Measurements from ENCODE around the gene CDH2.

Gene CDH2

GRCh38 chr18:28012336-28012735 is 164.6 kb downstream of the CDH2 start:
- CTCF ChIA-PET: no interaction called here
- H3K27ac ChIP-seq: no peak overlapping the region
- no peak for TF ChIP-seq CTCF (conservative IDR thresholded peaks at IDR 0.05; ENCODE audit: low read depth)
- POLR2A ChIA-PET (ENCODE audit: low non-redundant PET): no interaction called here
- no peak for DNase-seq (ENCODE audit: low spot score)

- DNase-seq (ENCODE audit: low spot score): no peak
- no peak for TF ChIP-seq CTCF (conservative IDR thresholded peaks at IDR 0.05; ENCODE audit: low read depth)
- ChIA-PET POLR2A (ENCODE audit: low non-redundant PET) (no interaction called here), CTCF (no interaction called here)
- H3K27ac ChIP-seq: no peak overlapping the region
Measured at GRCh38 chr18:28009589-28009988, 167.3 kb downstream of the CDH2 start.

- POLR2A ChIA-PET (ENCODE audit: low non-redundant PET): no interaction called here
- DNase-seq (ENCODE audit: low spot score): no peak
- TF ChIP-seq CTCF (conservative IDR thresholded peaks at IDR 0.05; ENCODE audit: low read depth): no peak
- CTCF ChIA-PET: no interaction called here
- no peak overlapping the region for H3K27ac ChIP-seq
Measured at GRCh38 chr18:28007841-28008240, 169.1 kb downstream of the CDH2 start.

- no peak for TF ChIP-seq CTCF (conservative IDR thresholded peaks at IDR 0.05; ENCODE audit: low read depth)
- POLR2A ChIA-PET (ENCODE audit: low non-redundant PET): no interaction called here
- DNase-seq (ENCODE audit: low spot score): no peak
- H3K27ac ChIP-seq: no peak overlapping the region
- CTCF ChIA-PET: interaction anchor here (0.7 kb wide), 1 partner anchor 40 kb away, joined by 3 read pairs; no protein-coding TSS in a partner anchor
Measured at GRCh38 chr18:28005164-28005563, 171.8 kb downstream of the CDH2 start.

- ChIA-PET CTCF (interaction anchor here (0.7 kb wide), 1 partner anchor 39 kb away, joined by 3 read pairs; no protein-coding TSS in a partner anchor), POLR2A (ENCODE audit: low non-redundant PET) (no interaction called here)
Measured at GRCh38 chr18:28004606-28005005, 172.3 kb downstream of the CDH2 start.

GRCh38 chr18:28003451-28003850 is 173.5 kb downstream of the CDH2 start:
- ChIA-PET POLR2A (ENCODE audit: low non-redundant PET) (no interaction called here), CTCF (no interaction called here)
- no peak for DNase-seq (ENCODE audit: low spot score)
- TF ChIP-seq CTCF (conservative IDR thresholded peaks at IDR 0.05; ENCODE audit: low read depth): no peak
- H3K27ac ChIP-seq: no peak overlapping the region

More at GRCh38 chr18:28004606-28005005, 172.3 kb downstream of the CDH2 start:
- no peak for DNase-seq (ENCODE audit: low spot score)
- H3K27ac ChIP-seq: no peak overlapping the region
- TF ChIP-seq CTCF (conservative IDR thresholded peaks at IDR 0.05; ENCODE audit: low read depth): no peak

- no peak overlapping the region for H3K27ac ChIP-seq
- no peak for DNase-seq (ENCODE audit: low spot score)
- ChIA-PET POLR2A (ENCODE audit: low non-redundant PET) (no interaction called here), CTCF (no interaction called here)
- TF ChIP-seq CTCF (conservative IDR thresholded peaks at IDR 0.05; ENCODE audit: low read depth): no peak
Measured at GRCh38 chr18:28002841-28003240, 174.1 kb downstream of the CDH2 start.
